Dendritic cell treated with granulocyte-macrophage colony-stimulating factor and Interleukin-4, amounts not matched to agents 40 ng/mL and 50 ng/mL, for 4 days (primary cell): ENCODE measurements around the gene CEP112.

Source experiments
- H3K27ac Mint-ChIP-seq: one replicate; pipeline ENCODE4 v1.8.0; 2022; ENCODE audit warnings: mild to moderate bottlenecking, mixed read lengths
- H3K27me3 Mint-ChIP-seq: one replicate; pipeline ENCODE4 v1.8.0; 2022; ENCODE audit warnings: mild to moderate bottlenecking, mixed read lengths
- H3K36me3 Mint-ChIP-seq: one replicate; pipeline ENCODE4 v1.8.0; 2022; ENCODE audit warnings: low read depth, mixed read lengths
- H3K4me1 Mint-ChIP-seq: one replicate; pipeline ENCODE4 v1.8.0; 2022; ENCODE audit warnings: low read depth, mixed read lengths
- H3K4me3 Mint-ChIP-seq: one replicate; pipeline ENCODE4 v1.8.0; 2022; ENCODE audit warnings: mild to moderate bottlenecking, moderate library complexity, mixed read lengths
- H3K9me3 Mint-ChIP-seq: one replicate; pipeline ENCODE4 v1.8.0; 2022; ENCODE audit warnings: mixed read lengths
- intact Hi-C: fragments of 100-400 bp; cut with micrococcal nuclease; formaldehyde crosslinking; loops from one replicate; pipeline ENCODE4 v1.15.0; 2022

CEP112 gene

DNA sequence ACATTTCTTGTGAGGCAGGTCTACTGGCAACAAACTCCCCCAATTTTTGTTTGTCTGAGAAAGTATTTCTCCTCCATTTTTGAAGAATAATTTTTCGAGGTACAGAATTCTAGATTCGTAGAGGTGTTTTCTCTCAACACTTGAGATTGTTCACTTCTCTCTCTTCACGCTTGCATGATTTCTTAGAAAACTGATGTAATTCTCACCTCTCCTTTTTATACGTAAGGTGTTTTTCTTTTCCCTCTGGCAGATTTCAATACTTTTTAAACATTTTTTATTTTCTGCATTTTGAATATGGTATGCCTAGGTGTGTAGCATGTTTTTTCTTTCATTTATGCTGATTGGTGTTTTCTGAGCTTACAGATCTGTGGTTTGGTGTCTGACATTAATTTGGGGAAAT lies 429.0 kb downstream of the CEP112 start:
- intact Hi-C loops = no loop called here
- Mint-ChIP-seq H3K27ac (no peak overlapping the region), H3K4me1 (no peaks in the 10 kb centered on the region), H3K9me3 (no peaks in the 10 kb centered on the region), H3K4me3 (no peak overlapping the region), H3K27me3 (no peaks in the 10 kb centered on the region), H3K36me3 (no peaks in the 10 kb centered on the region)

DNA sequence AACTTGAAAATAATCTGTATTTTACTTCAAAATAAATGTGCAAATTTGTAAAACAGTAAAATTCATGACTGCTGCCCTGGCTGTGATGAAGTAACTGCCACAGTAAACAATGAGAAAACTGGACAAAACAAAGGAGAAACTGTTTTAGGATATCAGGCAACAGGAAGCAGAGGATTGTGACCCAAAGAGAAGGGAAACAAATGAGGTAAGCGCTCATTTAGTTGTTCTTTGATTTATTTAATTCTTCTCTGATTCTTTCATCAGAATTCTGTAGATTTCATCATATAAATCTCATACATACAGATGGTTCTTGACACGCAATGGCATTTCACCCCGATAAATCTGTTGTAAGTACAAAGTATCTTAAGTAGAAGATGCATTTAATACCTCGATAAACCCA lies 432.4 kb downstream of the CEP112 start:
- H3K27ac Mint-ChIP-seq = no peak overlapping the region
- H3K9me3 Mint-ChIP-seq = no peaks in the 10 kb centered on the region
- H3K4me1 Mint-ChIP-seq = no peaks in the 10 kb centered on the region
- intact Hi-C loops = no loop called here
- no peak overlapping the region for H3K4me3 Mint-ChIP-seq
- no peaks in the 10 kb centered on the region for H3K27me3 Mint-ChIP-seq
- H3K36me3 Mint-ChIP-seq = no peaks in the 10 kb centered on the region

DNA sequence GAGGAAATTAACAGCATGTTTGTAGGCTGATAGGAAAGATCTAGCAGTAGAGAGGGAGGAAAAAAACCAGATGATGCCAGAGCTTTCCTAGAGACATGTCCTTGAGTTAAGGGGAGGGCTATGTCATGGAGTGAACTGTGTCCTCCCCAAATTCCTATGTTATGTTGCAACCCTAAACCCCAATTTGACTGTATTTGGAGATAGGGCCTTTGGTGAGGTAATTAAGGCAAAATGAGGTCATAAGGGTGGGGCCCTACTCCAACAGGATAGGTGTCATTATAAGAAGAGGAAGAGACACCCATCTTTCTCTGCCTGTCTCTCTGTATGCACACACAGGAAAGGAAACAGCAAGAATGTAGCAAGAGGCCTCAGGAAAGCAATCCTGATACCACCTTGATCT lies 435.2 kb downstream of the CEP112 start:
- Mint-ChIP-seq H3K36me3 (no peaks in the 10 kb centered on the region), H3K4me3 (no peak overlapping the region), H3K4me1 (no peaks in the 10 kb centered on the region), H3K9me3 (no peaks in the 10 kb centered on the region), H3K27me3 (peaks cover 2% of the 10 kb centered on the region), H3K27ac (no peak overlapping the region)
- intact Hi-C loops = no loop called here

DNA sequence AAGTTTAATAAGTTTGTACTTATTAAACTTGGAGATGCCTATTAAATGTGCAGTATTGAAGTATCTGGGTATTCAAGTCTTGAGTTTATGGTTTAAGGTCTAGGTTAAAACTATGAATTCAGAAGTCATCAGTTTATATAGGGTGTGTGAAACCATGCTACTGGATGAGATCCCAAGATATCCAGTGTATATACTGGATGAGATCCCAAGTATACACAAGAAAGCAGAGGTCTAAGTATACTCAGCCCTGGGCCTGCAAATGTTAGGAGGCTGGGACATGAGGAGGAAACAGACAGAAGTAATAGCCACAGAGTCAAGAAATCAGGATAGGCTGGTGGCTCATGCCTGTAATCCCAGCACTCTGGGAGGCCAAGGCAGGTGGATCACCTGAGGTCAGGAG lies 436.1 kb downstream of the CEP112 start:
- no peaks in the 10 kb centered on the region for H3K4me1 Mint-ChIP-seq
- no peak overlapping the region for H3K4me3 Mint-ChIP-seq
- H3K27me3 Mint-ChIP-seq = peaks cover 2% of the 10 kb centered on the region
- no peaks in the 10 kb centered on the region for H3K36me3 Mint-ChIP-seq
- no peak overlapping the region for H3K27ac Mint-ChIP-seq
- intact Hi-C loops = no loop called here
- no peaks in the 10 kb centered on the region for H3K9me3 Mint-ChIP-seq

DNA sequence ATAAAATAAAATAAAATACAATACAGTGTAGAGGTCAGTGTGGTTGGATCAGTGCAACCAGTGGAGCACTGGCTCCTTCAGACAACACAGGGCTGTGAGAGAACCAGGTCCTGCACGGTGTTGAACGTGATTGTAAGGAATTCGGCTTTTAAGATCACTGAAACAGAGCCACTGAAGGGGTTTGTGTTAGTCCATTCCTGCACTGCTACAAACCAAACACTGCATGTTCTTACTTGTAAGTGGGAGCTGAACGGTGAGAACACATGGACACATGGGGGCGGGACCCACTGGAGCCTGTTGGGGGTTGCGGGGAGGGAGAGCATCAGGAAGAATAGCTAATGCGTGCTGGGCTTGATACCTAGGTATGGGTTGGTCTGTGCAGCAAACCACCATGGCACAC lies 437.3 kb downstream of the CEP112 start:
- H3K4me3 Mint-ChIP-seq = no peak overlapping the region
- no peaks in the 10 kb centered on the region for H3K4me1 Mint-ChIP-seq
- no peaks in the 10 kb centered on the region for H3K36me3 Mint-ChIP-seq
- intact Hi-C loops = no loop called here
- H3K27ac Mint-ChIP-seq = no peak overlapping the region
- H3K27me3 Mint-ChIP-seq = peaks cover 2% of the 10 kb centered on the region
- no peaks in the 10 kb centered on the region for H3K9me3 Mint-ChIP-seq

DNA sequence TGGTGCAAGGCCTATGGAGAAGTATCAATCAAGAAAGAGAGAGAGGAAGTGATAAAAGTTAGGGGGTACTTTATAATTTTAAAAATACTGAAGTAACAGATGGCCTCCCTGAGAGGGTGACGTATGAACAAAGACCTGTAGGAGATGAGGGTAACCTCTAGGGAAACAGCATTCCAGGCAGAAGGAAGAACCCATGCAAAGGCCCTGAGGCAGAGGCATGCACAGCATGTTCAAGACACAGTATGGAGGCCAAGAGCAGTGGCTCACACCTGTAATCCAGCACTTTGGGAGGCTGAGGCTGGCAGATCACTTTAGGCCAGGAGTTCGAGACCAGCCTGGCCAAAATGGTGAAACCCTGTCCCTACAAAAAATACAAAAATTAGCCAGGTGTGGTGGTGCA lies 437.9 kb downstream of the CEP112 start:
- peaks cover 2% of the 10 kb centered on the region for H3K27me3 Mint-ChIP-seq
- H3K4me1 Mint-ChIP-seq = no peaks in the 10 kb centered on the region
- no peak overlapping the region for H3K4me3 Mint-ChIP-seq
- H3K27ac Mint-ChIP-seq = no peak overlapping the region
- intact Hi-C loops = no loop called here
- no peaks in the 10 kb centered on the region for H3K9me3 Mint-ChIP-seq
- no peaks in the 10 kb centered on the region for H3K36me3 Mint-ChIP-seq

DNA sequence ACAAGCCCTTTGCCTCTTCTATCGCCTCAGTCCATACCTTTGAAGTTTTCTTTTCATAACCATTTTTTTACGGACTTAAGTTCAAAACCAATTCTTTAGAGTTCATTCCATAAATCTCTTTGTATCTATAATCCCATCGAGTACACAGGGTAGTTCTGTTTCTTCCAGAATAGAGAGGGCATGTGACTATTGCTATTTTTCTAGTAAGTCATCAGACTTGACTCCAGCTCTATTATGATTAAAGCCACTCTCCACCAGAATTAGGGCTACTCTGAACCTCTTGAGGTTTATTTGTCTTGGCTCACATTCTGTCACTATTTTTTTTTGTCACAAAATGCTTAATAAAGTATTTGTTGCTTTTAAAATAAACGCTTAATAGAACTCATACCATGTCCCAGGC lies 438.6 kb downstream of the CEP112 start:
- intact Hi-C loops = no loop called here
- Mint-ChIP-seq H3K9me3 (no peaks in the 10 kb centered on the region), H3K27ac (no peak overlapping the region), H3K4me1 (no peaks in the 10 kb centered on the region), H3K4me3 (no peak overlapping the region), H3K36me3 (no peaks in the 10 kb centered on the region), H3K27me3 (peaks cover 2% of the 10 kb centered on the region)

DNA sequence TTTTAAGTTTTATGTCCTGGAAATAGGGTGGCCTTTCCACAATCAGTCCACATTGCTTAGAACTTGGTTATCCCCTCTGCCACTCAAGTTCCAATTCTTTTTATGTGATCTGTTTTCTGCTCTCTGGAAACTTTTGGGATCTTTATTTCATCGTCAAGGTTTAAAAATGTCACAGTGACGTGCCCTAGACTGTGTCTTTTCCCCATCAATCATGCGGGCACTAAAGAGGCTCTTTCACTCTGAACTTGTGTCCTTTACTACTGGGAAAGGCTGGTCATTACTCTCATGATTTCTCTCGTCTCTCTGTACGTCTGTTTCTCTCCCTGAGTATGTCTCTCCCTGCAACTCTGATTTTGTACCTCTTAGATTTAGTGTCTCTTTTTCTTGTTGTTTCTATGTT lies 440.7 kb downstream of the CEP112 start:
- Mint-ChIP-seq H3K36me3 (no peaks in the 10 kb centered on the region), H3K27me3 (peaks cover 2% of the 10 kb centered on the region), H3K27ac (no peak overlapping the region), H3K4me3 (no peak overlapping the region), H3K9me3 (no peaks in the 10 kb centered on the region), H3K4me1 (no peaks in the 10 kb centered on the region)
- intact Hi-C loops = no loop called here

DNA sequence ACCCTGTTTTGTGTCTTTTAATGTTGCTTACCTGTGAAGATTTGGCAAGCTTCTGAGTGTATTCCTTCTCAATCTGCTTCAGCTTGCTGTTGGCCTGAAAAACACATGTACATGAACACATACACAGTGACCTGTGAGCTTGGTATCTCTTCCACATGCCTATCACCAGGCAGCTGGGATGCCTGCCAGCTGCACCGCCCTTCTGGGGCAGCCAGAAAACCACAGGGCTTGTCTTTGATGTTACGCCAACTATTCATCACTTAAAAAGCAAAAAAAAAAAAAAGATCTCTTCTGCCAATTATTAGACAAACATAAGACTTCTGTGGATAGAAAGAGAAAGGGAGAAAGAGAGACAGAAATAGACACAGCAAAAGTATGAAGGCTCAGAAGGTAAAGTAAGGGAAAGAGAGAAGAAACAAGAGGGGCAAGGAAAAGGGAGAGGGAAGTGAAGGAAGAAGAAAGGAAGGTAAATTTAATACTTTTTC lies 441.3 kb downstream of the CEP112 start:
- Mint-ChIP-seq H3K9me3 (no peaks in the 10 kb centered on the region), H3K4me3 (no peak overlapping the region), H3K4me1 (no peaks in the 10 kb centered on the region), H3K27me3 (peaks cover 2% of the 10 kb centered on the region), H3K36me3 (no peaks in the 10 kb centered on the region), H3K27ac (no peak overlapping the region)
- intact Hi-C loops = no loop called here

DNA sequence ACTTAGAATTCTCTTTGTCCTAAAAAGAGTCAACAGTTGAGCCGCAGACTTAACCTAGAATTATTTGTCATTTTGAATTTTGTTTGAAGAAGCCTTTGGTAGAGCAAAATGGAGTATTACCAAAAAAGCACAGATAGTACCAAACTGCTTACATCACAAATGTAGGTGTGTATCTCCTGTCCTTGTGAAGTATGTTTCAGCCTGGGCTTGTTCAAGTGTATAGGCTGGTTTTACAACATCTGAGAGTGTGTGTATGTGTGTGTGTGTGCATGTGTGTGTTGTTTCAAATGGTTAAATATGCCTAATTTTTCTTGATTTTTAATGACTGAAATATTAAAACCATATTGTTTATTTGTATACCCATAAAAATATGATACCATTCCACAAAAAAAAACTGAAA lies 441.8 kb downstream of the CEP112 start:
- Mint-ChIP-seq H3K27me3 (peaks cover 2% of the 10 kb centered on the region), H3K36me3 (no peaks in the 10 kb centered on the region), H3K27ac (no peak overlapping the region), H3K4me3 (no peak overlapping the region), H3K4me1 (no peaks in the 10 kb centered on the region), H3K9me3 (no peaks in the 10 kb centered on the region)
- intact Hi-C loops = no loop called here

DNA sequence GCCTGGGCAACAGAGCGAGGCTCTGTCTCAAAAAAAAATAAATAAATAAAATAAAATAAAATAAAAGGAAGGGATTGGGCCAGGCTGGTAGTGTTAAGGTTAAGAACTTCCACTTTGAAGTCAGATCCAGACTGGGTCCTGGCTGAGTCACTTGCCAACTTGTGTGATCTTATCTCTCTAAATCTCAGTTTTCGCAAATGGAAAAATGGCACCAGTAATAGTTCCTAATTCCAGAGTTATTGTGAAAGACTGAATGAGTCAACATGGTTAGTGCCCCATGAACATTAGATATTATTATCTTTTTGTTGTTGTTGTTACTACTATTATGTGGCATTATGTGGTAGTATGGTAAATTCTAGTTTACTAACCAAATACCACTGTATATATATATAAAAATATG lies 442.5 kb downstream of the CEP112 start:
- intact Hi-C loops = no loop called here
- peaks cover 2% of the 10 kb centered on the region for H3K27me3 Mint-ChIP-seq
- H3K4me1 Mint-ChIP-seq = no peaks in the 10 kb centered on the region
- H3K4me3 Mint-ChIP-seq = no peak overlapping the region
- no peaks in the 10 kb centered on the region for H3K36me3 Mint-ChIP-seq
- H3K9me3 Mint-ChIP-seq = no peaks in the 10 kb centered on the region
- no peak overlapping the region for H3K27ac Mint-ChIP-seq

DNA sequence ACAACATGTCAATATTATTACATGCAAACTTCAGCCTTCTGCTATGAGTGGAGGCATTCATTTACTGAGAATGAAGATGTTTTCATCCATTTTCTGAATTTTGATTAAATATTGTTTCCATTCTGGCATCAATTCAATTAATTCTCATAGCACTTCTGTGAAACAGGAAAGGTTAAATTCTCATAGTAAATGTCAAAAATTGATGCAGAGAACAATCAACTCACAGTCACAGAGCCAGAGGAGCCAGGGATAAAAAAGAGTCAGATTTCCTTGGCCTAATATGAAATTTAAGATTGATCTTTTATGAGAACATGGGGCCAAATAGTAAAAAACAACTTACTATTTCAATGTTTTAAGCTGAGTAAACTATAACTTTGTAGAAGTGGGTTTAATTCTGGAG lies 446.7 kb downstream of the CEP112 start:
- intact Hi-C loops = no loop called here
- Mint-ChIP-seq H3K4me3 (no peak overlapping the region), H3K36me3 (no peaks in the 10 kb centered on the region)

DNA sequence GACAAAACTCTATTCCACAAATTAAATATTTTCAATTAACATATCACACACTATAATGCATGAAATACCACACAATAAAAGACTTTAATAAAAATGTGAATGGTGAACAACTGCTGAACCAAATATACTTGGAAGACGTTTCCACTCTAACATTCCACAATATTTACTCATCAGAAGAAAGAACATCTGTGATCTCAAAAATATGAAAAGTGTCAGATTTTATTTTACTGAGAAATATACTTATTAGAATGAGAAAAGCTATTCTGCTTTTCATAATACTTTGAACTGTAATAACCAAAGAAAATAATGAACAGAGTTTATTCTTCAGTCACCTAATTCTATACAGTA lies 448.7 kb downstream of the CEP112 start:
- intact Hi-C loops = no loop called here
- Mint-ChIP-seq H3K27me3 (no peaks in the 10 kb centered on the region), H3K27ac (no peak overlapping the region), H3K9me3 (no peaks in the 10 kb centered on the region), H3K36me3 (no peaks in the 10 kb centered on the region), H3K4me1 (no peaks in the 10 kb centered on the region), H3K4me3 (no peak overlapping the region)

More for the DNA sequence above, 446.7 kb downstream of the CEP112 start:
- H3K27me3 Mint-ChIP-seq = no peaks in the 10 kb centered on the region
- H3K9me3 Mint-ChIP-seq = no peaks in the 10 kb centered on the region
- H3K4me1 Mint-ChIP-seq = no peaks in the 10 kb centered on the region
- H3K27ac Mint-ChIP-seq = no peak overlapping the region

DNA sequence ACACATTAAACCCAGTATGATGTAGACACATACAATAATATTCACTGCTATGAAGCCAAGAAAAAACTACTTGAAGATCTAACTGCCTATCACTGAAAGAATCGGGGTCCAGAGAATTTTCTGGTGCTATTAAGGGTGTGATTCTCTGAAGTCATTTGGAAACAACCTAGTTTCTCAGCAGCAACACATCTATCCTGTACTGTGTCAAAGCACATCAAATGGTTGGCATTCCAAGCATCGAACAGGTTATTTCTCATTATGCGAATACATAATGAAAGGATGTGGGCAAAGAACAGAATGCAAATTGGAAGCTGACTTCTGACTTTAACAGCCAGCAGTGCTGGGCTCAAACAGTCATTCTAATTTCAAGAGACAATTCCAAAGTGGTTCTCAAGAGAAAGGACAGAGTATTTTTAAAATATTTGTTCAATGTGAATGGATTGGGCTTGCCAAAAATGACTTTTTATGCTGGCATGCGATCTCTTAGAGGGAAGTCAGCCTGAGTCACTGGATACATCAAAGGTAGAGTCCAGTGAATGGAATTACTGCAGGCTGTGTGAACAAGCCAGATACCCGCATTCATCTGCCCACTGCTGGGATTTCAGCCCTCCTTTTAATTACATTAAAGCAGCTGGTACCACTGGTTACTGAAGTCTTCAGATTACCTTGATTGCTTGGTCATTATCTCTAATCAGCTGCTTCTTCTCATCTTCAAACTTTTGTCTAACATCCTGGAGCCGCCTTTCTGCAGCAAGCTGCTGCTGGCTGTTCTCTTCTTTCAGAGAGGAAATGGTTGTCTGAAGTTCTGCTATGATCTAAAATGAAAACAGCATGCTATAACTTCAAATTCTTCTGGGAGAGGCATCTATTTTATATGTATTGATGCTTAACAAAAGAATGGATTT lies 449.3 kb downstream of the CEP112 start:
- no peak overlapping the region for H3K4me3 Mint-ChIP-seq
- no peaks in the 10 kb centered on the region for H3K36me3 Mint-ChIP-seq
- no peaks in the 10 kb centered on the region for H3K4me1 Mint-ChIP-seq
- H3K9me3 Mint-ChIP-seq = no peaks in the 10 kb centered on the region
- H3K27me3 Mint-ChIP-seq = no peaks in the 10 kb centered on the region
- intact Hi-C loops = no loop called here
- no peak overlapping the region for H3K27ac Mint-ChIP-seq

DNA sequence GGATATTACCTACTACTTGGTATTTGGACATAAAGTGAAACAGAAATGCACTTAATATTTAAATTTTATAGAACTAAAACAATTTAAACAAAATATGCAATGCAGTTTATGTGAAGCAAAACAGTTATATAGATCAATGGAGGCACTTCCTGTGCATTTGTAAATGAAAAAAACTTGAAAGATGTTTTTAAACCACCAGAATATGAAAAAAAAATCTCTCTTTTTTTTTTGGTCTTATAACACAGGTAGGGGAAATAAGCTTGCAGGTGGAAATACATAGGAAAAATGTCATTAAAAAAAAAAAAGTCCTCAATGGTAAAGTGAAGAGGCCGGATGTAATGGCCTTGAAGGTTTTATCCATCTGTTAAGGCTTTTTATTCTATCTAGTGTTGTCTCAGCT lies 450.2 kb downstream of the CEP112 start:
- intact Hi-C loops = no loop called here
- no peaks in the 10 kb centered on the region for H3K4me1 Mint-ChIP-seq
- no peaks in the 10 kb centered on the region for H3K27me3 Mint-ChIP-seq
- no peak overlapping the region for H3K4me3 Mint-ChIP-seq
- no peak overlapping the region for H3K27ac Mint-ChIP-seq
- H3K9me3 Mint-ChIP-seq = peaks cover 4% of the 10 kb centered on the region
- H3K36me3 Mint-ChIP-seq = no peaks in the 10 kb centered on the region
